ENCODE data around the gene FLNA. TPM values are rescaled to one million over a fixed set of nuclear protein-coding genes. Genes with fewer than 3 reads are reported as not detected.

The FLNA gene
- total RNA-seq = 100 to 1,000 TPM; 124 to 773 TPM

GRCh38 chrX:154374313-154375155 is at the start of gene FLNA:
FLNA (minus strand) TSS chrX:154374634; CDS start chrX:154371245, 3,389 bp downstream.
- H3K9ac ChIP-seq (ENCODE audit: low read depth in 2 of 2, low read length in 2 of 2) = peak within 1 kb of the TSS; percentile 51

GRCh38 chrX:154420402-154420756 is 45.9 kb upstream of the FLNA start:
- no peak overlapping the region for H3K4me3 ChIP-seq
- no peaks in the 10 kb centered on the region for H3K36me3 ChIP-seq
- intact Hi-C loops (cut with DNase I) = no loop called here
- no peaks in the 10 kb centered on the region for H3K4me1 ChIP-seq
- H3K27me3 ChIP-seq = no peaks in the 10 kb centered on the region
- no peak for DNase-seq
- no peak overlapping the region for H3K27ac ChIP-seq
- no peaks in the 10 kb centered on the region for H3K9me3 ChIP-seq
- no peak overlapping the region for H3K9ac ChIP-seq (ENCODE audit: low read depth in 2 of 2, low read length in 2 of 2)
- no peak for TF ChIP-seq CTCF (IDR thresholded peaks at IDR 0.05)

More at GRCh38 chrX:154374313-154375155, at the start of gene FLNA:
- H3K27me3 ChIP-seq = no peaks in the 10 kb centered on the region
- no peak for DNase-seq
- no peaks in the 10 kb centered on the region for H3K4me1 ChIP-seq
- no peaks in the 10 kb centered on the region for H3K9me3 ChIP-seq
- H3K4me3 ChIP-seq = peak within 1 kb of the TSS; percentile 33
- H3K36me3 ChIP-seq = no peaks in the 10 kb centered on the region
- TF ChIP-seq CTCF (IDR thresholded peaks at IDR 0.05) = no peak
- intact Hi-C loops (cut with DNase I) = no loop called here
- peak within 1 kb of the TSS; percentile 33 for H3K27ac ChIP-seq

GRCh38 chrX:154419688-154420401 is 45.4 kb upstream of the FLNA start:
- no peak for DNase-seq
- Histone ChIP-seq H3K27me3 (no peaks in the 10 kb centered on the region), H3K9ac (ENCODE audit: low read depth in 2 of 2, low read length in 2 of 2) (no peak overlapping the region), H3K36me3 (no peaks in the 10 kb centered on the region), H3K4me1 (no peaks in the 10 kb centered on the region), H3K27ac (no peak overlapping the region), H3K9me3 (no peaks in the 10 kb centered on the region), H3K4me3 (no peak overlapping the region)
- no peak for TF ChIP-seq CTCF (IDR thresholded peaks at IDR 0.05)
- intact Hi-C loops (cut with DNase I) = no loop called here

- no peak overlapping the region for H3K9ac ChIP-seq (ENCODE audit: low read depth in 2 of 2, low read length in 2 of 2)
- no peaks in the 10 kb centered on the region for H3K27me3 ChIP-seq
- no peak overlapping the region for H3K27ac ChIP-seq
- TF ChIP-seq CTCF (IDR thresholded peaks at IDR 0.05) = no peak
- no peak for DNase-seq
- intact Hi-C loops (cut with DNase I) = no loop called here
- H3K9me3 ChIP-seq = no peaks in the 10 kb centered on the region
- H3K4me3 ChIP-seq = no peak overlapping the region
- H3K36me3 ChIP-seq = no peaks in the 10 kb centered on the region
- no peaks in the 10 kb centered on the region for H3K4me1 ChIP-seq
Measured at GRCh38 chrX:154419189-154419588, 44.8 kb upstream of the FLNA start.

GRCh38 chrX:154417157-154417556 is 42.7 kb upstream of the FLNA start:
- Histone ChIP-seq H3K27ac (no peak overlapping the region), H3K4me1 (no peaks in the 10 kb centered on the region), H3K4me3 (no peak overlapping the region), H3K9ac (ENCODE audit: low read depth in 2 of 2, low read length in 2 of 2) (no peak overlapping the region), H3K27me3 (no peaks in the 10 kb centered on the region), H3K9me3 (no peaks in the 10 kb centered on the region), H3K36me3 (no peaks in the 10 kb centered on the region)
- intact Hi-C loops (cut with DNase I) = no loop called here
- TF ChIP-seq CTCF (IDR thresholded peaks at IDR 0.05) = no peak
- DNase-seq = no peak
